HG03066 (cell line): ENCODE measurements around the gene SLC2A5.
"Not testable (repeated sequence)": the region's sequence is repeated elsewhere in the genome, so short reads cannot be mapped to it uniquely, and the experiment has no call there.

Source experiments
- ATAC-seq: cut with Tn5 transposase; IDR thresholded peaks from one replicate; pipeline ENCODE4 v1.9.1; 2021; ENCODE audit warnings: low read depth; ENCODE audit not compliant: unreplicated experiment

Gene SLC2A5

DNA sequence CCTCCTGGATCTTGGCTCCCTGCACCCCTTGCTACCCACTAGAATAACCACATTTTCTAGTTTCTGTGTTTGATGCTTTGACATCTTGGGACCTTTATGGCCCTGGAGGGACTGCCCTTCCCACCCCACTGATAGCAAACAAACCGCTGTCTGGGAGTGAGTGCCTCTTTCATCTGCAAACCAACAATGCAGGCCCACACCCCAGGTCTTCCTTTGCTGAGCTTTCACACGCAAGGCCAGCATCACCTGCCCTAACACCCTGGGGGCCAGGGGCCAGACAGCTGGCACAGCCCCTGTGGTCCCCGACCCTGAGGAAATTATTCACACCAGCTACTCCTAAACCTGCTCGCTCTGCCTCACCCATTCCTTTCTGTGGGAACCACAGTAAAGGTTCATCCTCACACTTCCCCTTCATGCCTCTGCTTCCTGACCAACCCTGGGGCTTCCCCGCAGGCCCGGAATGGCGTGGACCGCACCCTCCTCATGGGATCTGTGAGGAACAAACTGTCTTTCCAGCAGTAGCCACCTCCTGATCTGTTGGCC is 58.6 kb downstream of the SLC2A5 start:
- no peak for ATAC-seq

GRCh38 chr1:9009438-9010370 is 59.7 kb downstream of the SLC2A5 start:
- no peak for ATAC-seq

- no peak for ATAC-seq
Measured at GRCh38 chr1:9008236-9008635, 61.2 kb downstream of the SLC2A5 start.

DNA sequence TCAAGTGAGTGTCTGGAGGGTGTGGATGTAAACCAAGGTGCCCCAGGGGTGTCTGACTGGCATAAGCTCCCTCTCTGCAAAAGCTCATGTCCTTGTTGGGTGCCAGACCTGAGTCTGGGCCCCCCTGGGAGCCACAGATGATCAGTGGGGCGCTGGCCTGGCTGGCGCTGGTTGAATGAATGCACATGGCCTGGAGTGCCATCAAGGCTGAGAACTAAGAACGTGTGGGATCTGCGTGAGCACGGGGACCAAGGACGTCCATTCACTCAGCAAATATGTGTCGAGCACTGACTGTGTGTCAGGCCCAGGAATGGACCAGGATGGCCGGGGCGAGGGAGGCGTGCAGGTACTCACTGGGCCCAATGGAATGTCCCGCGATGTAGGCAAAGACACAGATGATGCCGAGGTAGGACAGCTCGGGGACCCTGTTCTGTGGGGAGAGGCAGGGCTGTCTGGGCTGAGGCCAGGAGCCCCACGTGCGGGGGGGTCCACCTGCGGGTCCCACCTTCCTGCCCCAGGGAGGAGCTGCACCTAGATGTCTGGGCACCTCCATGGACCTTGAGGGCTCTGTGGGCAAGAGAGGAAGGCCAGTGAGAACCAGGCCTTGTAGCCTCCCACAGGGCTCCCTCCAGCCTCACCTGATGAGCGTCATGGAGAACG is 62.3 kb downstream of the SLC2A5 start:
- no peak for ATAC-seq

- ATAC-seq = no peak
Measured at GRCh38 chr1:9005395-9005708, 64.1 kb downstream of the SLC2A5 start.

DNA sequence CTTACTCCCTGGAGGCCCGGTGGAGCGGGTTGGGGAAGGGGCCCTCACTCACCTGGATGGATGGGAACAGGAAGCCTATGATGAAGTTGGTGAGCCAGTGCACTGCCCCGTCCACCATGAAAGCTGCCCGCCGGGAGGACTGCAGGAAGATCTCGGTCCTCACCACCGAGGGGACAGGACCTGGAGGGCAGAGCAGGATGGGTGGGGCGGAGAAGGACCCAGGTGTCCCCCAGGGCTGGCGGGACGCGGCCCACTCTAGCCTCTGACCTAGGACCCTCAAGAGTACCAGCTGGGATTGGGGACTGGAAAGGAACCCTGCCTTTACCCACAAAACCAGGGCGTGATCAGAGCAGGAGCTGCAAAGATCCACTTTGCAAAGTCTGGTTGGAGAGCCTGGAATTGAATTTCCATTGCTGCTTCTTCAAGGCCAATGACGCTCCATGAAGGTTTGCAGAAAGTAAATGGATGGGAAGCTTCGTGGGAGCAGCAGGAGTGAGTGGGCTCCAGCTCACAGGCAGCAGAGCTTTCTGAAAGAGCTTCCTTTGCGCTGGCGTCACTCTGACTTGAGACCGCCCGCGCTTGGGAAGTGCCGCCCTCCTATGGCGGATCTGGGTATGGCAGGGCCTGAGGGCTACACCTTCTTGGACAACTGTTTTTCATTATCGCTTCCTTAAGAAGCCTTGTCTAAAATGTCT is 64.6 kb downstream of the SLC2A5 start:
- ATAC-seq = no peak

DNA sequence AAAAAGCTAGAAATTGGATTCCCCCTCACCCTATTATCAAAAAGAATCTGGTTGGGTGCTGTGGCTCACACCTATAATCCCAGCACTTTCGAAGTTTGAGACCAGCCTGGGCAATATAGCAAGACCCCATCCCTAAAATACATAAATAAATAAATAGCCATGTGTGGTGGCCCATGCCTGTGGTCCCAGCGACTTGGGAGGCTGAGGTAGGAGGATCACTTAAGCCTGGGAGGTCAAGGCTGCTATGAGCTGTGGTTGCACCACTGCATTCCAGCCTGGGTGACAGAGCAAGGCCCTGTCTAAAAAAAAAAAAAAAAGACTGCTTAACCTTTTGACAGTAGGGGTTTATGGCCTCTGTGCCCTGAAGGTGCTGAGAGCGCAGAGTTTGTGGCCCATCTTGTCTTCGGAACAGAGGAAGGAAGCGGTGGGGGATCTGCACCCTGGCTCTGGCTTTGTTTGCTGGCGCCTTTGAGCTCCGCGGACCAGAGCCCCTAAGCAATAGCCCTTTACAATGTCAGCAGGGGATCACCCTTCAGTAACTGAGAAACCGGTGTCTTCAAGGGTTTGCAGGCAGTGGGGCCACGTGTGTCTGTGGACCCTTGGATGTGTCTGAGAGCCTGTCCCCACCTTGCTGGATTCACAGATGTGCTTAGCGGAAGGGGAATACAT is 65.3 kb downstream of the SLC2A5 start:
- ATAC-seq = no peak

- not testable (repeated sequence) for ATAC-seq
Measured at GRCh38 chr1:9002215-9002560, 67.2 kb downstream of the SLC2A5 start.

GRCh38 chr1:9001534-9002214 is 67.8 kb downstream of the SLC2A5 start:
- not testable (repeated sequence) for ATAC-seq

DNA sequence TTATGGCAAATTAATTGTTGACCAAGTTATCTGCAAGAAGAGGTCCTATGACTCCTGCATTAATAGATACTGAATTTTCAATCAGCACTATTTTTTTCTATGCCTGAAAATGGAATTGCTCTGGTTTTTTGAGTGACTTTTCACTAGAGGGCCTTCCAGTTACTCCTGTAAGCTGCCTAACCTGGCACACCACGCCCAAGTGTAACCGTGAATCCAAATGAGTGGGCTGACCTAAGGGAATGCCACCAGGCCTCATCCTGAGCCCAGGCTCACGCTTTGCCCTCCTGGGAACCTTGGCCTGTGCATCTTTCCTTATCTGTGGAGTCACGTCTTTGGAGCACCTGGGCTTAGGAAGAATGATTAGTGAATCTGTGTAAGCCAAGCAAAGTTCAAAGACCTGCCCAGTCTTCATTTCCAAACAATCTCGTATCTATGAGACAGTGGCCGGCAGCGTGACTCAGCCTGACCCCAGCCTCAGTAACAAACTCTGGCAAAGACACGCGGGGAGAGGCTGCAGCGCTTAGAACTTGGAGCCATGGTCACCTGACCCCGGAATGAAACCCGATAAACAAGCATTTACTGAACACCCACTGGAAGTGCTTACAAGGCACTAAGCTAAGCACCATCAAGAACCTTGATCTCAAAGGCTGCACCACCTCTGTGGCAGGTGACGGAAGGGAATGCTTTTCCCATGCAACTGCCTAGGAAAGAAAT is 75.3 kb downstream of the SLC2A5 start:
- not testable (repeated sequence) for ATAC-seq

DNA sequence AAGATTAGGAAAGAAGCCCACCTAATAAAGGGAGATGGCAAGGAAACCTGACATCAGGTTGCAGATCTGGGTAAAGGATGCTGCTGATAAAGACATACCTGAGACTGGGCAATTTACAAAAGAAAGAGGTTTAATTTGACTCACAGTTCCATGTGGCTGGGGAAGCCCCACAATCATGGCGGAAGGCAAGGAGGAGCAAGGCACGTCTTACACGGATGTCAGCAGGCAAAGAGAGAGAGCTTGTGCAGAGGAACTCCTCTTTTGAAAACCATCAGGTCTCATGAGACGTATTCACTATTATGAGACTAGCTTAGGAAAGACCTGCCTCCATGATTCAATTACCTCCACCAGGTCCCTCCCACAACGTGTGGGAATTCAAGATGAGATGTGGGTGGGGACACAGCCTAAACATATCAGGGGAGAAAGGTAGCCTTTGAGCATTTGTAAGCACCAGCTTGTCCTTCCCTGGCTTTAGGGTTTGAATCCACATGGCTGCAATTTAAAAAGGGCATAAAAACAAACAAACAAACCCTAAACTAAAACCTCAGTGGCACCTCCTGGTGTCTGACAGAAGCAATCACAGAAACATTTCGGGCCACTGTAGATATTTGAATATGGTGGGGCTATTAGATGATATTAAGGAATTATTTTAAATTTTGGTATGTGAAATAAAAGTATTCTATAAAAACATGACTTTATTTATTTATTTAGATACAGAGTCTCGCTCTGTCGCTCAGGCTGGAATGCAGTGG is 76.3 kb downstream of the SLC2A5 start:
- no peak for ATAC-seq

GRCh38 chr1:8989821-8990220 is 79.6 kb downstream of the SLC2A5 start:
- no peak for ATAC-seq

- ATAC-seq = no peak
Measured at GRCh38 chr1:8989061-8989460, 80.4 kb downstream of the SLC2A5 start.

DNA sequence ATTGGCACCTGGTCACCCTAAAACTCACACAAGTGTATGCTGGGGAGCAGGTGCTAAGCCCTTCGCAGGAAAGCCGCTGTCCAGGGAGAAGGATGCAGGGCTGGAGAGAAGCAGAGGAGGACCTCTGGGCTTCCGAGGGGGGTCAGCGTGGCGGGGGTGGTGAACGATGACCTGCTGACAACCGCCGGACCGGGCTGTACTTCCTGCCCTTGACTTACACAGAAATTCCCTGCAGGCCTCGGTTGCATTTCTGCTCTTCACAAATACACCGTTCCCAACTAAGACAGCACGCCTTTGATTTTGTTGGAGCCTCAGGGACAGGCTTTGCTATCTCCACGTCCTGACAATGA is 80.8 kb downstream of the SLC2A5 start:
- no peak for ATAC-seq

- no peak for ATAC-seq
Measured at GRCh38 chr1:8987881-8988617, 81.4 kb downstream of the SLC2A5 start.

- ATAC-seq = no peak
Measured at GRCh38 chr1:8986814-8987190, 82.6 kb downstream of the SLC2A5 start.

GRCh38 chr1:8985915-8986813 is 83.3 kb downstream of the SLC2A5 start:
- ATAC-seq = no peak
